ENCODE results near the gene ANGPT4.
"Not testable (repeated sequence)": the region's sequence is repeated elsewhere in the genome, so short reads cannot be mapped to it uniquely, and the experiment has no call there.

ANGPT4 gene

GRCh38 chr20:835608-836045 lies 80.5 kb downstream of the ANGPT4 start:
- no peak for DNase-seq (ENCODE audit: low read depth)
- H3K4me3 ChIP-seq (ENCODE audit: low read depth, low read length) = no peak overlapping the region

GRCh38 chr20:834151-834746 lies 81.9 kb downstream of the ANGPT4 start:
- peak overlapping the region; percentile 92 for H3K4me3 ChIP-seq (ENCODE audit: low read depth, low read length)
- no peak for DNase-seq (ENCODE audit: low read depth)

GRCh38 chr20:833450-834150 lies 82.5 kb downstream of the ANGPT4 start, which contains the start of gene FAM110A:
FAM110A (plus strand) TSS chr20:833715; CDS start chr20:844805, 11,090 bp downstream.
- peak; percentile 76 for DNase-seq (ENCODE audit: low read depth)
- peak within 1 kb of the TSS; percentile 92 for H3K4me3 ChIP-seq (ENCODE audit: low read depth, low read length)

- H3K4me3 ChIP-seq (ENCODE audit: low read depth, low read length) = peak overlapping the region; percentile 92
- no peak for DNase-seq (ENCODE audit: low read depth)
Measured at GRCh38 chr20:833121-833449, 83.0 kb downstream of the ANGPT4 start.

- DNase-seq (ENCODE audit: low read depth) = no peak
- no peak overlapping the region for H3K4me3 ChIP-seq (ENCODE audit: low read depth, low read length)
Measured at GRCh38 chr20:831956-832355, 84.2 kb downstream of the ANGPT4 start.

GRCh38 chr20:831251-831650 lies 84.9 kb downstream of the ANGPT4 start:
- DNase-seq (ENCODE audit: low read depth) = no peak
- H3K4me3 ChIP-seq (ENCODE audit: low read depth, low read length) = no peak overlapping the region

- H3K4me3 ChIP-seq (ENCODE audit: low read depth, low read length) = no peak overlapping the region
- no peak for DNase-seq (ENCODE audit: low read depth)
Measured at GRCh38 chr20:830011-830521, 86.1 kb downstream of the ANGPT4 start.

GRCh38 chr20:829551-829950 lies 86.6 kb downstream of the ANGPT4 start:
- H3K4me3 ChIP-seq (ENCODE audit: low read depth, low read length) = no peak overlapping the region
- no peak for DNase-seq (ENCODE audit: low read depth)

- no peak overlapping the region for H3K4me3 ChIP-seq (ENCODE audit: low read depth, low read length)
- no peak for DNase-seq (ENCODE audit: low read depth)
Measured at GRCh38 chr20:828987-829386, 87.1 kb downstream of the ANGPT4 start.

GRCh38 chr20:827981-828380 lies 88.2 kb downstream of the ANGPT4 start:
- not testable (repeated sequence) for H3K4me3 ChIP-seq (ENCODE audit: low read depth, low read length); DNase-seq (ENCODE audit: low read depth)

GRCh38 chr20:826695-827323 lies 89.3 kb downstream of the ANGPT4 start:
- H3K4me3 ChIP-seq (ENCODE audit: low read depth, low read length) = no peak overlapping the region
- DNase-seq (ENCODE audit: low read depth) = no peak

- H3K4me3 ChIP-seq (ENCODE audit: low read depth, low read length) = no peak overlapping the region
- no peak for DNase-seq (ENCODE audit: low read depth)
Measured at GRCh38 chr20:825710-826421, 90.3 kb downstream of the ANGPT4 start.

- no peak overlapping the region for H3K4me3 ChIP-seq (ENCODE audit: low read depth, low read length)
- DNase-seq (ENCODE audit: low read depth) = no peak
Measured at GRCh38 chr20:824916-825315, 91.2 kb downstream of the ANGPT4 start.

GRCh38 chr20:824490-824889 lies 91.6 kb downstream of the ANGPT4 start:
- no peak overlapping the region for H3K4me3 ChIP-seq (ENCODE audit: low read depth, low read length)
- no peak for DNase-seq (ENCODE audit: low read depth)

GRCh38 chr20:823574-823902 lies 92.6 kb downstream of the ANGPT4 start:
- no peak for DNase-seq (ENCODE audit: low read depth)

GRCh38 chr20:822651-823573 lies 93.2 kb downstream of the ANGPT4 start:
- DNase-seq (ENCODE audit: low read depth) = no peak
- no peak overlapping the region for H3K4me3 ChIP-seq (ENCODE audit: low read depth, low read length)

More at GRCh38 chr20:823574-823902, 92.6 kb downstream of the ANGPT4 start:
- H3K4me3 ChIP-seq (ENCODE audit: low read depth, low read length) = no peak overlapping the region

GRCh38 chr20:821731-822065 lies 94.4 kb downstream of the ANGPT4 start:
- DNase-seq (ENCODE audit: low read depth) = no peak
- H3K4me3 ChIP-seq (ENCODE audit: low read depth, low read length) = no peak overlapping the region

GRCh38 chr20:821046-821730 lies 94.9 kb downstream of the ANGPT4 start:
- DNase-seq (ENCODE audit: low read depth) = no peak
- H3K4me3 ChIP-seq (ENCODE audit: low read depth, low read length) = no peak overlapping the region

Data from skeletal muscle cell (primary cell).